ENCODE data around the gene BRD3.
"Not testable (repeated sequence)": the region's sequence is repeated elsewhere in the genome, so short reads cannot be mapped to it uniquely, and the experiment has no call there.

The BRD3 gene

GRCh38 chr9:134101623-134102149 lies 33.9 kb upstream of the BRD3 start:
- Histone ChIP-seq H3K9me3 (ENCODE audit: severe bottlenecking) (no peaks in the 10 kb centered on the region), H3K27me3 (ENCODE audit: insufficient read depth, poor library complexity, severe bottlenecking) (no peaks in the 10 kb centered on the region), H3K4me1 (ENCODE audit: insufficient read depth, poor library complexity, severe bottlenecking) (no peaks in the 10 kb centered on the region), H3K36me3 (ENCODE audit: low read depth) (no peaks in the 10 kb centered on the region), H3K4me3 (ENCODE audit: severe bottlenecking) (no peak overlapping the region), H3K27ac (ENCODE audit: poor library complexity, severe bottlenecking) (no peak overlapping the region)
- no peak for DNase-seq (ENCODE audit: low spot score)
- no peak for TF ChIP-seq CTCF (IDR thresholded peaks at IDR 0.05; ENCODE audit: poor library complexity, severe bottlenecking)
- no peak for ATAC-seq (ENCODE audit: low read depth)

GRCh38 chr9:134101133-134101532 lies 33.3 kb upstream of the BRD3 start:
- not testable (repeated sequence) for H3K4me3 ChIP-seq (ENCODE audit: severe bottlenecking); DNase-seq (ENCODE audit: low spot score); H3K27ac ChIP-seq (ENCODE audit: poor library complexity, severe bottlenecking); H3K36me3 ChIP-seq (ENCODE audit: low read depth); ATAC-seq (ENCODE audit: low read depth); H3K4me1 ChIP-seq (ENCODE audit: insufficient read depth, poor library complexity, severe bottlenecking); H3K27me3 ChIP-seq (ENCODE audit: insufficient read depth, poor library complexity, severe bottlenecking); H3K9me3 ChIP-seq (ENCODE audit: severe bottlenecking)

GRCh38 chr9:134100040-134100439 lies 32.2 kb upstream of the BRD3 start:
- Histone ChIP-seq H3K9me3 (ENCODE audit: severe bottlenecking) (no peaks in the 10 kb centered on the region), H3K36me3 (ENCODE audit: low read depth) (no peaks in the 10 kb centered on the region), H3K27ac (ENCODE audit: poor library complexity, severe bottlenecking) (no peak overlapping the region), H3K4me3 (ENCODE audit: severe bottlenecking) (no peak overlapping the region), H3K4me1 (ENCODE audit: insufficient read depth, poor library complexity, severe bottlenecking) (no peaks in the 10 kb centered on the region), H3K27me3 (ENCODE audit: insufficient read depth, poor library complexity, severe bottlenecking) (no peaks in the 10 kb centered on the region)
- DNase-seq (ENCODE audit: low spot score) (no peak), ATAC-seq (ENCODE audit: low read depth) (no peak)
- TF ChIP-seq CTCF (IDR thresholded peaks at IDR 0.05; ENCODE audit: poor library complexity, severe bottlenecking) = no peak

- TF ChIP-seq CTCF (IDR thresholded peaks at IDR 0.05; ENCODE audit: poor library complexity, severe bottlenecking) = peak; percentile 75
- Histone ChIP-seq H3K9me3 (ENCODE audit: severe bottlenecking) (no peaks in the 10 kb centered on the region), H3K4me1 (ENCODE audit: insufficient read depth, poor library complexity, severe bottlenecking) (no peaks in the 10 kb centered on the region), H3K27me3 (ENCODE audit: insufficient read depth, poor library complexity, severe bottlenecking) (no peaks in the 10 kb centered on the region), H3K36me3 (ENCODE audit: low read depth) (no peaks in the 10 kb centered on the region), H3K4me3 (ENCODE audit: severe bottlenecking) (no peak overlapping the region), H3K27ac (ENCODE audit: poor library complexity, severe bottlenecking) (no peak overlapping the region)
- no peak for DNase-seq (ENCODE audit: low spot score)
- peak; percentile 42 for ATAC-seq (ENCODE audit: low read depth)
Measured at GRCh38 chr9:134099123-134099761, 31.4 kb upstream of the BRD3 start.

GRCh38 chr9:134089972-134090371 lies 22.1 kb upstream of the BRD3 start:
- no peaks in the 10 kb centered on the region for H3K4me1 ChIP-seq (ENCODE audit: insufficient read depth, poor library complexity, severe bottlenecking)
- no peak for TF ChIP-seq CTCF (IDR thresholded peaks at IDR 0.05; ENCODE audit: poor library complexity, severe bottlenecking)
- no peak overlapping the region for H3K4me3 ChIP-seq (ENCODE audit: severe bottlenecking)
- no peaks in the 10 kb centered on the region for H3K36me3 ChIP-seq (ENCODE audit: low read depth)
- no peak for ATAC-seq (ENCODE audit: low read depth)
- H3K27me3 ChIP-seq (ENCODE audit: insufficient read depth, poor library complexity, severe bottlenecking) = no peaks in the 10 kb centered on the region
- DNase-seq (ENCODE audit: low spot score) = no peak
- no peaks in the 10 kb centered on the region for H3K9me3 ChIP-seq (ENCODE audit: severe bottlenecking)
- no peak overlapping the region for H3K27ac ChIP-seq (ENCODE audit: poor library complexity, severe bottlenecking)
